Keratinocyte (primary cell): ENCODE results near the gene CDC42EP3. TPM values are rescaled to one million over a fixed set of nuclear protein-coding genes. Genes with fewer than 3 reads are reported as not detected.

ENCODE experiments used
- DNase-seq: peaks from one replicate; pipeline ENCODE4 v3.0.0-alpha.2; 2011; ENCODE audit warnings: low read depth, missing footprints, low spot score
- FAIRE-seq: peaks from 2 replicates; lab custom pipeline; 2011; peaks lifted over from hg19 to GRCh38; lab: Jason Lieb, UNC
- H2AFZ ChIP-seq: 2 replicates; pipeline ENCODE4 v1.6.0; 2012; ENCODE audit warnings: low read length, control low read depth, inconsistent platforms; ENCODE audit not compliant: control insufficient read depth
- H3K27ac ChIP-seq: 2 replicates; pipeline ENCODE4 v1.5.1; 2011; ENCODE audit warnings: low read length; ENCODE audit not compliant: control insufficient read depth, insufficient read depth
- H3K27me3 ChIP-seq: 3 replicates; pipeline ENCODE4 v1.6.0; 2011; ENCODE audit warnings: low read length; ENCODE audit not compliant: control insufficient read depth, insufficient read depth; ENCODE audit errors: extremely low read depth
- H3K36me3 ChIP-seq, 2 experiments: 2 replicates in 1 of 2; 3 replicates in 1 of 2; pipeline ENCODE4 v1.5.1; 2011; ENCODE audit warnings: low read length in 2 of 2, mild to moderate bottlenecking in 1 of 2; ENCODE audit not compliant: control insufficient read depth in 2 of 2, insufficient read depth in 2 of 2; ENCODE audit errors: extremely low read depth in 1 of 2
- H3K4me1 ChIP-seq: 3 replicates; pipeline ENCODE4 v1.5.1; 2011; ENCODE audit warnings: low read length; ENCODE audit not compliant: control insufficient read depth, insufficient read depth; ENCODE audit errors: extremely low read depth
- H3K4me2 ChIP-seq: 3 replicates; pipeline ENCODE4 v1.6.0; 2011; ENCODE audit warnings: low read depth, low read length; ENCODE audit not compliant: control insufficient read depth, insufficient read depth; ENCODE audit errors: extremely low read depth
- H3K4me3 ChIP-seq, 3 experiments: fragments of 200-600 bp in 1 of 3; sonication (generic) in 1 of 3; 2 replicates in 2 of 3; 3 replicates in 1 of 3; pipeline ENCODE4 v1.5.1; 2011 to 2016; ENCODE audit warnings: low read length in 3 of 3, mild to moderate bottlenecking in 3 of 3, control low read depth in 2 of 3, inconsistent platforms in 1 of 3, low read depth in 1 of 3, mixed read lengths in 1 of 3, mixed run types in 1 of 3, moderate library complexity in 1 of 3; ENCODE audit not compliant: control insufficient read depth in 2 of 3, insufficient read depth in 2 of 3; ENCODE audit errors: extremely low read depth in 1 of 3
- H3K79me2 ChIP-seq: 2 replicates; pipeline ENCODE4 v1.6.0; 2012; ENCODE audit warnings: low read length; ENCODE audit not compliant: control insufficient read depth, insufficient read depth
- H3K9ac ChIP-seq: 3 replicates; pipeline ENCODE4 v1.6.0; 2011; ENCODE audit warnings: low read length; ENCODE audit not compliant: control insufficient read depth, insufficient read depth; ENCODE audit errors: extremely low read depth
- H3K9me1 ChIP-seq: 3 replicates; pipeline ENCODE4 v1.6.0; 2011; ENCODE audit warnings: low read length; ENCODE audit not compliant: control insufficient read depth, insufficient read depth; ENCODE audit errors: extremely low read depth
- H3K9me3 ChIP-seq: 2 replicates; pipeline ENCODE4 v1.5.1; 2012; ENCODE audit warnings: low read depth, low read length; ENCODE audit not compliant: control insufficient read depth
- H4K20me1 ChIP-seq: 3 replicates; pipeline ENCODE4 v1.6.0; 2011; ENCODE audit warnings: low read length; ENCODE audit not compliant: control insufficient read depth, insufficient read depth; ENCODE audit errors: extremely low read depth
- EZH2 ChIP-seq: IDR thresholded peaks from one replicate; pipeline ENCODE4 v1.6.1; 2012; ENCODE audit warnings: inconsistent platforms, mild to moderate bottlenecking, low read length, moderate library complexity
- dilution Hi-C: fragments of 300-500 bp; cut with MboI; formaldehyde crosslinking; loops from one replicate; pipeline ENCODE4 v1.7.0; 2020; ENCODE audit warnings: low sequenced_read_pairs; ENCODE audit not compliant: extremely low pct_ligation_motif_present
- polyA plus RNA-seq, 5 experiments: library from polyadenylated mRNA; depleted of rRNA in 3 of 5; stranded (reverse) in 3 of 5; stranded (forward) in 1 of 5; unstranded in 1 of 5; fragments of >200 nt; gene quantifications; 1 replicate in 1 of 5; 2 replicates in 3 of 5; 3 replicates in 1 of 5; pipeline versions ENCODE4 v1.2.1 to v1.2.3, GENCODE V29; 2011 to 2012; ENCODE audit warnings: missing spikeins in 2 of 5, low read depth in 1 of 5, low replicate concordance in 1 of 5
- TF ChIP-seq, protein P1 (sequence below), 3 experiments: IDR thresholded peaks in 1 of 3; conservative IDR thresholded peaks in 1 of 3; optimal IDR thresholded peaks in 1 of 3; 2 replicates in 2 of 3; 3 replicates in 1 of 3; pipeline versions ENCODE3 to v1.5.1; 2011; ENCODE audit warnings: low read length in 3 of 3, mild to moderate bottlenecking in 3 of 3, moderate library complexity in 2 of 3, control low read depth in 1 of 3, inconsistent platforms in 1 of 3; ENCODE audit not compliant: insufficient read depth in 2 of 3; ENCODE audit errors: extremely low read depth in 1 of 3

CDC42EP3 gene
- polyA plus RNA-seq, 1 donor (not counting 4 experiments of a cell fraction or from before 2014, with no cell fraction given): 34.6 TPM

DNA sequence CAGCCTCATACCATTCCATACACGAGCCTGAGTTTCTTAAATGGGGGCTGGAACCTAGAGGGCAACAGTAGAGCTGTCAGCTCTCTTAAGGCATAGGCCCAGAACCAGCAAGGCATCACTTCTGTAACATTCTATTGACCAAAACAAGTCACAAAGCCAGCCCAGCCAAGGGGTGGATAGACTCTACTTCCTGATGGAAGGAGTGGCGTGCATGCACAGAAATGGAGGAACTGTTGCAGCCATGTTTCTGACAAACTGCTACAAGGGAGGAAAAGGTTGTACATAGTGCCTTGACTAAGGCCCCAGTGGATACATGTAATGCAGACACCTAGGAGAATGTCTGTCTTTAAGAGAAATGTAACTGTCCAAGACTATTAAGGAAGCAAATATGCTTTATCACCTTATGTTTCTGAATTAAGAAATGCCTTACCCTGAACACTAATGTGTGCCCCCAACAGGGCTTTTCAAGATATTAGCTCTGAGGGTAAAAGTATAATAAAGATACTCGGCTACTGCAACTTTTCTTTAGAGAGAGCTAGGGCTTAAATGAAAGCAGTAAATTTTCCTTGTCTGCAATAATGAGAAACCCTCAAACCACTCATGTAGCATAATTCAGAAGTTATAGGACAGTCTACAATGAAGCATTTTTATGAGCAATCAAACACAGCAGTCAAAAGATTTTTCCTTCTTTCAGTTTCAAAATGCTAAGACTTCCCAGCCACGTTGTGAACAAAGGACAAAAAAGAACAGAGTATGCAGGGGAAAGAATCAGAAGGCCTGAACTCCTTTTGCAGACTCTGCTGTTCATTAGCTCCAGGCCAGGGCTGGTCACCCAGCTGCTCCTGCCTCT, 35.1 kb upstream of the CDC42EP3 start:
- no peak overlapping the region for H3K9ac ChIP-seq
- FAIRE-seq: no peak
- TF ChIP-seq, protein P1, sequence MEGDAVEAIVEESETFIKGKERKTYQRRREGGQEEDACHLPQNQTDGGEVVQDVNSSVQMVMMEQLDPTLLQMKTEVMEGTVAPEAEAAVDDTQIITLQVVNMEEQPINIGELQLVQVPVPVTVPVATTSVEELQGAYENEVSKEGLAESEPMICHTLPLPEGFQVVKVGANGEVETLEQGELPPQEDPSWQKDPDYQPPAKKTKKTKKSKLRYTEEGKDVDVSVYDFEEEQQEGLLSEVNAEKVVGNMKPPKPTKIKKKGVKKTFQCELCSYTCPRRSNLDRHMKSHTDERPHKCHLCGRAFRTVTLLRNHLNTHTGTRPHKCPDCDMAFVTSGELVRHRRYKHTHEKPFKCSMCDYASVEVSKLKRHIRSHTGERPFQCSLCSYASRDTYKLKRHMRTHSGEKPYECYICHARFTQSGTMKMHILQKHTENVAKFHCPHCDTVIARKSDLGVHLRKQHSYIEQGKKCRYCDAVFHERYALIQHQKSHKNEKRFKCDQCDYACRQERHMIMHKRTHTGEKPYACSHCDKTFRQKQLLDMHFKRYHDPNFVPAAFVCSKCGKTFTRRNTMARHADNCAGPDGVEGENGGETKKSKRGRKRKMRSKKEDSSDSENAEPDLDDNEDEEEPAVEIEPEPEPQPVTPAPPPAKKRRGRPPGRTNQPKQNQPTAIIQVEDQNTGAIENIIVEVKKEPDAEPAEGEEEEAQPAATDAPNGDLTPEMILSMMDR (optimal IDR thresholded peaks at IDR 0.05 in 1 of 3, IDR thresholded peaks at IDR 0.05 in 1 of 3, conservative IDR thresholded peaks at IDR 0.05 in 1 of 3; ENCODE audit: extremely low read depth in 1 of 3, insufficient read depth in 2 of 3, low read length in 3 of 3): no peak
- no peak for TF ChIP-seq EZH2
- no peaks in the 10 kb centered on the region for H3K9me3 ChIP-seq
- H4K20me1 ChIP-seq: no peaks in the 10 kb centered on the region
- no peaks in the 10 kb centered on the region for H3K79me2 ChIP-seq
- H2AFZ ChIP-seq: no peak overlapping the region
- no peaks in the 10 kb centered on the region for H3K9me1 ChIP-seq
- no peak overlapping the region for H3K4me3 ChIP-seq
- no peak for DNase-seq
- H3K4me2 ChIP-seq: no peak overlapping the region
- H3K4me1 ChIP-seq: peaks cover 9% of the 10 kb centered on the region
- H3K36me3 ChIP-seq: no peaks in the 10 kb centered on the region
- no peak overlapping the region for H3K27ac ChIP-seq
- H3K27me3 ChIP-seq: no peaks in the 10 kb centered on the region
- dilution Hi-C loops: no loop called here

- Histone ChIP-seq H3K4me3 (no peak overlapping the region), H3K27ac (no peak overlapping the region), H3K4me1 (no peaks in the 10 kb centered on the region), H4K20me1 (no peaks in the 10 kb centered on the region), H3K9me1 (no peaks in the 10 kb centered on the region), H3K27me3 (no peaks in the 10 kb centered on the region), H3K36me3 (no peaks in the 10 kb centered on the region), H3K79me2 (no peaks in the 10 kb centered on the region), H2AFZ (no peak overlapping the region), H3K9me3 (no peaks in the 10 kb centered on the region), H3K4me2 (no peak overlapping the region), H3K9ac (no peak overlapping the region)
- no peak for TF ChIP-seq EZH2
- TF ChIP-seq, protein P1 (optimal IDR thresholded peaks at IDR 0.05 in 1 of 3, IDR thresholded peaks at IDR 0.05 in 1 of 3, conservative IDR thresholded peaks at IDR 0.05 in 1 of 3; ENCODE audit: extremely low read depth in 1 of 3, insufficient read depth in 2 of 3, low read length in 3 of 3): no peak
- no peak for DNase-seq
- dilution Hi-C loops: no loop called here
- FAIRE-seq: no peak
Measured at GRCh38 chr2:37705191-37705590, 33.7 kb upstream of the CDC42EP3 start.
